ENCODE results near the gene SUPT6H. TPM values are rescaled to one million over a fixed set of nuclear protein-coding genes. Genes with fewer than 3 reads are reported as not detected.
"Not testable (repeated sequence)": the region's sequence is repeated elsewhere in the genome, so short reads cannot be mapped to it uniquely, and the experiment has no call there.

SUPT6H gene
- total RNA-seq, 3 donors from 2014 or later: 47.8 to 97.7 (median 60.7) TPM

DNA sequence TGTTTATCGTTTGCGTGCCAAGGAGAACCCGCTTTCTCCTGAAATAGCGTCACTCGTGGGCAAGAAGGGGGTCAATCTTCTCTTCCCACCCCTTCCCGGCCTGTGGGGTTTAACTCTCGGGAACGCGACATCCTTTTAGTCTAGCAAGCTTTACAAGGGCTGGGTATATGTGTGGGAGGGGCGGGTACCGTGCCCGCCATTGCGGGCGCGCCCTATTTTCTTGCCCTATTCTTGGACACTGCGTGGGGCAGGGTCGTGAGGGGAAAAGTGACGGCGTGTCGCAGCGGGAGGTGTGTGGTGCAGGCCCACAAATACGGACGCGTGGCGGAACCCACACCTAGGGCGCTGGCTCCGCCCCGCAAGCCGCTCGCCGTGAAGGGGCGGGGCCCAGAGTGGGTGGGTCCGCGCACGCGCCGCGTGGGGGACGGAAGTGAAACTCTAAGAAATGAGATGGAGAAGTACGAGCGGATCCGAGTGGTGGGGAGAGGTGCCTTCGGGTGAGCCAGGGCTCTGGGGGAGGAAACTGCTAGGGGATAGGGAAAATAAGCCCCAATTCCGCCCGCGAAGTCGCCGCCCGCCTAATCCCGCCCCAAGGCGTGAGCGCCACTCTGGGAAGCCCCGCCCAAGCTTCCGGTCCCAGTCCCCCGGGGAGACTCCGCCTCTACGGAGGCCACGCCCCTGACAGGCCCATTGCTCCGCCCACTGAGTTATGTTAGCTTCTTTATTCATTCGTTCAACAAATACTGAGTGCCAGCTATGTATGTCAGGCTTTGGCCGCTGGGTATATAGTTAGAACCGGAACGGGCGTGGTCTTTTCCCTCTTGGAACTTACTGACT lies 66.6 kb downstream of the SUPT6H start, which contains the start of gene NEK8:
Gene NEK8, plus strand, starts transcription at position 425 of the 837 bp plus-strand sequence. Its CDS starts 26 bp downstream, at position 451.
- Histone ChIP-seq H3K4me3 (peak within 1 kb of the TSS; percentile 44), H3K4me1 (ENCODE audit: low read depth) (peaks cover 30% of the 10 kb centered on the region), H3K36me3 (ENCODE audit: low read depth) (peaks cover 6% of the 10 kb centered on the region), H3K9me3 (no peaks in the 10 kb centered on the region)
- intact Hi-C loops (cut with DNase I, micrococcal nuclease): no loop called here
- ATAC-seq (peak; percentile 72), DNase-seq (peak; percentile 98 to 100 (median 100))
- TF ChIP-seq, protein P1, sequence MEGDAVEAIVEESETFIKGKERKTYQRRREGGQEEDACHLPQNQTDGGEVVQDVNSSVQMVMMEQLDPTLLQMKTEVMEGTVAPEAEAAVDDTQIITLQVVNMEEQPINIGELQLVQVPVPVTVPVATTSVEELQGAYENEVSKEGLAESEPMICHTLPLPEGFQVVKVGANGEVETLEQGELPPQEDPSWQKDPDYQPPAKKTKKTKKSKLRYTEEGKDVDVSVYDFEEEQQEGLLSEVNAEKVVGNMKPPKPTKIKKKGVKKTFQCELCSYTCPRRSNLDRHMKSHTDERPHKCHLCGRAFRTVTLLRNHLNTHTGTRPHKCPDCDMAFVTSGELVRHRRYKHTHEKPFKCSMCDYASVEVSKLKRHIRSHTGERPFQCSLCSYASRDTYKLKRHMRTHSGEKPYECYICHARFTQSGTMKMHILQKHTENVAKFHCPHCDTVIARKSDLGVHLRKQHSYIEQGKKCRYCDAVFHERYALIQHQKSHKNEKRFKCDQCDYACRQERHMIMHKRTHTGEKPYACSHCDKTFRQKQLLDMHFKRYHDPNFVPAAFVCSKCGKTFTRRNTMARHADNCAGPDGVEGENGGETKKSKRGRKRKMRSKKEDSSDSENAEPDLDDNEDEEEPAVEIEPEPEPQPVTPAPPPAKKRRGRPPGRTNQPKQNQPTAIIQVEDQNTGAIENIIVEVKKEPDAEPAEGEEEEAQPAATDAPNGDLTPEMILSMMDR (IDR thresholded peaks at IDR 0.05): no peak

DNA sequence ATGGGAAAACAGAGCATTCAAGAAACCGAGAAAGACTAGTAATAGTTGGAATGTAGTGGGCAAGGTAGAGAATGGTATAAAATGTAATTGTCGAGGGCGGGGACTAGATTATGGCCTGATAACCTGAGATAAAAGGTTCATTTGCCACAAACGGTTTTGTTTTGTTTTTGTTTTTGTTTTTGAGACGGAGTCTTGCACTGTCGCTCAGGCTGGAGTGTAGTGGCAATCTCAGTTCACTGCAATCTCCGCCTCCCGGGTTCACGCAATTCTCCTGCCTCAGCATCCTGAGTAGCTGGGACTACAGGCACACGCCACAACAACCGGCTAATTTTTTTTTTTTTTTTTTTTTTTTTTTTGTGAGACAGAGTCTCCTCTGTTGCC lies 67.9 kb downstream of the SUPT6H start:
- no peak for ATAC-seq
- no peak overlapping the region for H3K4me3 ChIP-seq
- DNase-seq: peak in 1 of 3 donors; percentile 53
- peaks cover 4% of the 10 kb centered on the region for H3K36me3 ChIP-seq (ENCODE audit: low read depth)
- no peaks in the 10 kb centered on the region for H3K9me3 ChIP-seq
- intact Hi-C loops (cut with DNase I, micrococcal nuclease): no loop called here
- H3K4me1 ChIP-seq (ENCODE audit: low read depth): peaks cover 20% of the 10 kb centered on the region
- TF ChIP-seq, protein P1 (IDR thresholded peaks at IDR 0.05): no peak

DNA sequence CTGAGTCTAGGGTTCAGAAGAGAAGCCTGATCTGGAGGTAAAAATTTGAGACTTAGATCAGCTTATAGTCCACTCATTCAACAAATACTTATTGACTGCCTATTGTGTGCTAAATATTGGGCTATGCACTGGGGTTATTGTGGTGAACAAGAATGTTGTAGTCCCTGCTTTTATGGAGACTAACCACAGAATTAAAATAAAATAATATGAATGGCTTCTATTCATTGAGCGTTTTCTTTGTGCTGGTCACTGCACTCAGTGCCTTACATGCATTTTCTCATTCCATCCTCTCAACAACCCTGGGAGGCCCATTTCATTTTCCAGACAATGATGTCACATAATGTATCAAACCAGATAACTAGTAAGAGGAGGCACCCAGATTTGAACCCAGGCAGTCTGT lies 71.3 kb downstream of the SUPT6H start:
- TF ChIP-seq, protein P1 (IDR thresholded peaks at IDR 0.05): no peak
- H3K4me1 ChIP-seq (ENCODE audit: low read depth): peaks cover 10% of the 10 kb centered on the region
- peaks cover 4% of the 10 kb centered on the region for H3K36me3 ChIP-seq (ENCODE audit: low read depth)
- no peaks in the 10 kb centered on the region for H3K9me3 ChIP-seq
- no peak for DNase-seq
- ATAC-seq: no peak
- intact Hi-C loops (cut with DNase I, micrococcal nuclease): no loop called here
- no peak overlapping the region for H3K4me3 ChIP-seq

DNA sequence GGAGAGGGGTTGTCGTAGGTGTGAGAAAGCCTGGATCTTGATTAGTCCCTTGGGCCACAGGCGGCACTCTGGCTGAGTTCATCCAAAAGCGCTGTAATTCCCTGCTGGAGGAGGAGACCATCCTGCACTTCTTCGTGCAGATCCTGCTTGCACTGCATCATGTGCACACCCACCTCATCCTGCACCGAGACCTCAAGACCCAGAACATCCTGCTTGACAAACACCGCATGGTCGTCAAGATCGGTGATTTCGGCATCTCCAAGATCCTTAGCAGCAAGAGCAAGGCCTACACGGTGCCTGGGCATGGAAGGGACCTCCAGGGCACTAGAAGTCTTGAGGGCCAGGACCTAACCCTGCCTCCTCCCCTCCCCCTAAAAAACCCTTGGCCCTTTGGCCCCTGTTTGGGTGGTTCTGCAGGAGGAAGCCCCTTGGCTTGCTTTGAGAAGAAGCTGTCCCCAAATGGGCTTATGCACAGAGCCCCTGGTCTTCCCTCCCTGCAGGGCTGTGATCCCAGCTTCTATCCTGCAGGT lies 72.8 kb downstream of the SUPT6H start:
- Histone ChIP-seq H3K4me1 (ENCODE audit: low read depth) (peaks cover 2% of the 10 kb centered on the region), H3K4me3 (no peak overlapping the region), H3K9me3 (no peaks in the 10 kb centered on the region), H3K36me3 (ENCODE audit: low read depth) (no peaks in the 10 kb centered on the region)
- ATAC-seq (no peak), DNase-seq (peak in 2 of 3 donors; percentile 6 to 41)
- intact Hi-C loops (cut with DNase I, micrococcal nuclease): no loop called here
- TF ChIP-seq, protein P1 (IDR thresholded peaks at IDR 0.05): no peak

DNA sequence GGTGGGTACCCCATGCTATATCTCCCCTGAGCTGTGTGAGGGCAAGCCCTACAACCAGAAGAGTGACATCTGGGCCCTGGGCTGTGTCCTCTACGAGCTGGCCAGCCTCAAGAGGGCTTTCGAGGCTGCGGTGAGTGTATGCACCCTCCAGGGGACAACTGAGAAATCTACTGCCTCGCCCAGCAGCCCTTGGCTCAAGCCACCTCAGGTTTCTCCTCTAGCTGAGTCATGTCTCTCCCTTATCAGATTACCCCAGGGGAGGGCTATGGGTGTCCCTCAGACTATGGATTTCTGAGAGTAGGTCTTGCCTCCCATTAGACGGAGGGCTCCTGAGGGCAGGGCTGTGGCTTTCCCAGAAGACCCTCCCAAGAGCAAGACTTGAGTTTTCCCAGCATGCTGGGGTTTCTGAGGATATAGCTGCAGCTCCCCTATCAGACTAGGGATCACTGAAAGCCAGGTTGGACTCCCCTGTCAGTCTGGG lies 73.3 kb downstream of the SUPT6H start:
- Histone ChIP-seq H3K36me3 (ENCODE audit: low read depth) (no peaks in the 10 kb centered on the region), H3K9me3 (no peaks in the 10 kb centered on the region), H3K4me1 (ENCODE audit: low read depth) (no peaks in the 10 kb centered on the region), H3K4me3 (no peak overlapping the region)
- DNase-seq (peak in 2 of 3 donors; percentile 19 to 29), ATAC-seq (no peak)
- TF ChIP-seq, protein P1 (IDR thresholded peaks at IDR 0.05): no peak
- intact Hi-C loops (cut with DNase I, micrococcal nuclease): no loop called here

DNA sequence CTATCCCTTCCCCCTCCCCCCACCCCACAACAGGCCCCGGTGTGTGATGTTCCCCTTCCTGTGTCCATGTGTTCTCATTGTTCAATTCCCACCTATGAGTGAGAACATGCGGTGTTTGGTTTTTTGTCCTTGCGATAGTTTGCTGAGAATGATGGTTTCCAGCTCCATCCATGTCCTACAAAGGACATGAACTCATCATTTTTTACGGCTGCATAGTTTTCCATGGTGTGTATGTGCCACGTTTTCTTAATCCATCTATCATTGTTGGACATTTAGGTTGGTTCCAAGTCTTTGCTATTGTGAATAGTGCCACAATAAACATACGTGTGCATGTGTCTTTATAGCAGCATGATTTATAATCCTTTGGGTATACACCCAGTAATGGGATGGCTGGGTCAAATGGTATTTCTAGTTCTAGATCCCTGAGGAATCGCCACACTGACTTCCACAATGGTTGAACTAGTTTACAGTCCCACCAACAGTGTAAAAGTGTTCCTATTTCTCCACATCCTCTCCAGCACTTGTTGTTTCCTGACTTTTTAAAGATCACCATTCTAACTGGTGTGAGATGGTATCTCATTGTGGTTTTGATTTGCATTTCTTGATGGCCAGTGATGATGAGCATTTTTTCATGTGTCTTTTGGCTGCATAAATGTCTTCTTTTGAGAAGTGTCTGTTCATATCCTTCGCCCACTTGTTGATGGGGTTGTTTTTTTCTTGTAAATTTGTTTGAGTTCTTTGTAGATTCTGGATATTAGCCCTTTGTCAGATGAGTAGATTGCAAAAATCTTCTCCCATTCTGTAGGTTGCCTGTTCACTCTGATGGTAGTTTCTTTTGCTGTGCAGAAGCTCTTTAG lies 74.1 kb downstream of the SUPT6H start:
- H3K9me3 ChIP-seq; DNase-seq; H3K36me3 ChIP-seq (ENCODE audit: low read depth); H3K4me3 ChIP-seq; intact Hi-C loops (cut with DNase I, micrococcal nuclease); H3K4me1 ChIP-seq (ENCODE audit: low read depth); ATAC-seq: not testable (repeated sequence)
